Left ventricle myocardium inferior (tissue), 1 donor: ENCODE results near the gene AOAH. TPM values are rescaled to one million over a fixed set of nuclear protein-coding genes. Genes with fewer than 3 reads are reported as not detected.
"Not testable (repeated sequence)": the region's sequence is repeated elsewhere in the genome, so short reads cannot be mapped to it uniquely, and the experiment has no call there.

Source experiments
- DNase-seq: peaks from one replicate; pipeline ENCODE4 v3.0.0-alpha.2; 2020
- H3K27ac ChIP-seq: fragments of 200-600 bp; replicated peaks from 2 replicates; pipeline ENCODE4 v1.8.0; 2021
- H3K27me3 ChIP-seq: fragments of 200-600 bp; 2 replicates; pipeline ENCODE4 v1.8.0; 2021; ENCODE audit warnings: low read depth
- H3K36me3 ChIP-seq: fragments of 200-600 bp; 2 replicates; pipeline ENCODE4 v1.8.0; 2021
- H3K4me1 ChIP-seq: fragments of 200-600 bp; 2 replicates; pipeline ENCODE4 v1.8.0; 2021
- H3K4me3 ChIP-seq: fragments of 200-600 bp; 2 replicates; pipeline ENCODE4 v1.8.0; 2021; ENCODE audit warnings: mild to moderate bottlenecking, moderate library complexity
- H3K9me3 ChIP-seq: fragments of 200-600 bp; replicated peaks from 2 replicates; pipeline ENCODE4 v1.8.0; 2021
- CTCF ChIP-seq: fragments of 200-600 bp; IDR thresholded peaks from 2 replicates; pipeline ENCODE4 v1.8.0; 2021; ENCODE audit warnings: antibody characterized with exemption, mild to moderate bottlenecking, borderline replicate concordance
- intact Hi-C: fragments of 100-400 bp; cut with micrococcal nuclease; formaldehyde crosslinking; loops from one replicate; pipeline ENCODE4 v1.11.0; 2022
- total RNA-seq: library from RNA; stranded (reverse); fragmentation: NEBNext Ultra II Directional; extraction: Animal tissue kit (Norgen Biotek cat#: 25700); gene quantifications from one replicate; pipeline ENCODE4 v1.2.1, GENCODE V29; 2021
- donor health status: DM: no; HTN: yes; CAD: no; lungs with severe emphysema.

The AOAH gene
- total RNA-seq, 1 donor from 2014 or later = 1.9 TPM

- intact Hi-C loops = no loop called here
- Histone ChIP-seq H3K4me3 (no peak overlapping the region), H3K27me3 (no peaks in the 10 kb centered on the region), H3K27ac (no peak overlapping the region), H3K4me1 (no peaks in the 10 kb centered on the region), H3K9me3 (peaks cover 9% of the 10 kb centered on the region), H3K36me3 (no peaks in the 10 kb centered on the region)
- no peak for TF ChIP-seq CTCF
- no peak for DNase-seq
Measured at GRCh38 chr7:36468370-36469101, 255.8 kb downstream of the AOAH start.

GRCh38 chr7:36466001-36466400 is 258.3 kb downstream of the AOAH start:
- intact Hi-C loops, H3K4me1 ChIP-seq, H3K4me3 ChIP-seq, H3K27me3 ChIP-seq, DNase-seq, H3K9me3 ChIP-seq, H3K36me3 ChIP-seq, H3K27ac ChIP-seq: not testable (repeated sequence)

GRCh38 chr7:36464271-36464670 is 260.0 kb downstream of the AOAH start:
- Histone ChIP-seq H3K27ac (no peak overlapping the region), H3K27me3 (no peaks in the 10 kb centered on the region), H3K9me3 (peaks cover 9% of the 10 kb centered on the region), H3K36me3 (no peaks in the 10 kb centered on the region), H3K4me3 (no peak overlapping the region), H3K4me1 (no peaks in the 10 kb centered on the region)
- intact Hi-C loops = no loop called here
- DNase-seq = no peak
- TF ChIP-seq CTCF = no peak
